IMR-90 (cell line): Measurements from ENCODE around the gene SLC24A3. TPM values are rescaled to one million over a fixed set of nuclear protein-coding genes. Genes with fewer than 3 reads are reported as not detected.

ENCODE experiments used
- ATAC-seq: fragments of 200-7000 bp; cut with Tn5 transposase; 2 replicates; pipeline ENCODE4 v1.9.1; 2020; ENCODE audit warnings: low read depth, mild to moderate bottlenecking, moderate library complexity
- BruUV-seq: library from RNA; stranded (reverse); fragments of 400-500 nt; replicated peaks from 2 replicates; lab custom pipeline; 2021; lab: Mats Ljungman, UMichigan
- CTCF ChIA-PET: fragments of 300-600 bp; formaldehyde crosslinking; extraction: SDS; loops from one replicate; lab custom pipeline; 2021; ENCODE audit warnings: antibody characterized with exemption; lab: Yijun Ruan, JAX
- POLR2A ChIA-PET: fragments of 300-600 bp; sonication (Branson Sonifier 250); formaldehyde crosslinking; loops from one replicate; lab custom pipeline; 2022; ENCODE audit warnings: antibody characterized with exemption; ENCODE audit not compliant: unreplicated experiment; lab: Charles Lee
- DNase-seq: peaks from one replicate; pipeline ENCODE4 v3.0.0; 2013
- H2AFZ ChIP-seq: replicated peaks from 2 replicates; pipeline ENCODE3; 2013; ENCODE audit warnings: low read length, mild to moderate bottlenecking; ENCODE audit not compliant: poor library complexity
- H2AK5ac ChIP-seq: 2 replicates; pipeline ENCODE4 v1.6.1; 2013; ENCODE audit warnings: low read depth, low read length, inconsistent platforms
- H2AK9ac ChIP-seq: replicated peaks from 2 replicates; pipeline ENCODE3; 2013; ENCODE audit warnings: mild to moderate bottlenecking, low read depth, low read length, moderate library complexity; ENCODE audit not compliant: poor library complexity
- H2BK120ac ChIP-seq: 2 replicates; pipeline ENCODE4 v1.6.1; 2013; ENCODE audit warnings: low read depth, low read length, inconsistent platforms
- H2BK15ac ChIP-seq: 3 replicates; pipeline ENCODE4 v1.6.1; 2013; ENCODE audit warnings: low read depth, low read length, inconsistent platforms
- H2BK20ac ChIP-seq: 2 replicates; pipeline ENCODE4 v1.6.1; 2013; ENCODE audit warnings: low read depth, mild to moderate bottlenecking, inconsistent platforms, low read length, moderate library complexity
- H2BK5ac ChIP-seq: 2 replicates; pipeline ENCODE4 v1.6.1; 2013; ENCODE audit warnings: mild to moderate bottlenecking, low read depth, low read length, inconsistent platforms; ENCODE audit not compliant: poor library complexity, severe bottlenecking
- H3K14ac ChIP-seq: replicated peaks from 2 replicates; pipeline ENCODE4 v1.6.1; 2013; ENCODE audit warnings: low read depth, low read length, inconsistent platforms
- H3K18ac ChIP-seq: 2 replicates; pipeline ENCODE4 v1.6.1; 2013; ENCODE audit warnings: low read depth, low read length, control low read depth
- H3K23ac ChIP-seq: 2 replicates; pipeline ENCODE4 v1.6.1; 2013; ENCODE audit warnings: low read depth, low read length, inconsistent platforms
- H3K27ac ChIP-seq: 2 replicates; pipeline ENCODE4 v1.5.1; 2013; ENCODE audit warnings: mild to moderate bottlenecking, control low read depth, low read length; ENCODE audit not compliant: insufficient read depth
- H3K27me3 ChIP-seq: 2 replicates; pipeline ENCODE4 v1.6.1; 2013; ENCODE audit warnings: low read length; ENCODE audit not compliant: control insufficient read depth, insufficient read depth
- H3K36me3 ChIP-seq: 2 replicates; pipeline ENCODE4 v1.6.1; 2013; ENCODE audit warnings: low read length, mixed read lengths; ENCODE audit not compliant: control insufficient read depth, insufficient read depth
- H3K4ac ChIP-seq: 2 replicates; pipeline ENCODE4 v1.6.1; 2013; ENCODE audit warnings: low read depth, low read length, inconsistent platforms
- H3K4me1 ChIP-seq: 2 replicates; pipeline ENCODE4 v1.6.1; 2013; ENCODE audit warnings: low read length, mixed read lengths; ENCODE audit not compliant: control insufficient read depth, insufficient read depth
- H3K4me2 ChIP-seq: 2 replicates; pipeline ENCODE4 v1.6.1; 2013; ENCODE audit warnings: low read depth, mild to moderate bottlenecking, control low read depth, low read length, moderate library complexity
- H3K4me3 ChIP-seq: 2 replicates; pipeline ENCODE4 v1.5.1; 2013; ENCODE audit warnings: low read depth, mild to moderate bottlenecking, control low read depth, low read length, moderate library complexity; ENCODE audit not compliant: insufficient read depth
- H3K56ac ChIP-seq: 2 replicates; pipeline ENCODE4 v1.6.1; 2013; ENCODE audit warnings: low read length, inconsistent platforms; ENCODE audit not compliant: insufficient read depth; ENCODE audit errors: extremely low read depth
- H3K79me1 ChIP-seq, 2 experiments: 2 replicates each; pipeline ENCODE4 v1.6.1; 2013; ENCODE audit warnings: low read length in 2 of 2, inconsistent platforms in 1 of 2, low read depth in 1 of 2
- H3K9ac ChIP-seq: 2 replicates; pipeline ENCODE4 v1.6.1; 2013; ENCODE audit warnings: low read depth, low read length, control low read depth
- H3K9me1 ChIP-seq: 2 replicates; pipeline ENCODE4 v1.6.1; 2013; ENCODE audit warnings: low read length, inconsistent platforms; ENCODE audit not compliant: insufficient read depth
- H3K9me3 ChIP-seq: 2 replicates; pipeline ENCODE4 v1.6.1; 2013; ENCODE audit warnings: low read length; ENCODE audit not compliant: control insufficient read depth, insufficient read depth
- H4K20me1 ChIP-seq: 2 replicates; pipeline ENCODE4 v1.6.1; 2013; ENCODE audit warnings: low read length, inconsistent platforms; ENCODE audit not compliant: insufficient read depth
- H4K5ac ChIP-seq: 2 replicates; pipeline ENCODE4 v1.6.1; 2013; ENCODE audit warnings: mild to moderate bottlenecking, low read depth, low read length, control low read depth
- H4K8ac ChIP-seq, 2 experiments: 2 replicates each; pipeline ENCODE4 v1.6.1; 2013; ENCODE audit warnings: low read depth in 2 of 2, low read length in 2 of 2, control low read depth in 1 of 2, inconsistent platforms in 1 of 2
- H4K91ac ChIP-seq: 2 replicates; pipeline ENCODE4 v1.6.1; 2013; ENCODE audit warnings: low read depth, low read length, inconsistent platforms; ENCODE audit not compliant: insufficient read depth
- BHLHE40 ChIP-seq: fragments of 150-350 bp; IDR thresholded peaks from 2 replicates; pipeline ENCODE4 v1.6.1; 2016; ENCODE audit warnings: mild to moderate bottlenecking, low read depth, low read length
- MXI1 ChIP-seq: IDR thresholded peaks from 2 replicates; pipeline ENCODE4 v1.6.1; 2012; ENCODE audit warnings: low read depth, mild to moderate bottlenecking, low read length, moderate library complexity, borderline replicate concordance
- RAD21 ChIP-seq: IDR thresholded peaks from 2 replicates; pipeline ENCODE4 v1.6.1; 2012; ENCODE audit warnings: low read length, improper control_type of control experiment
- RCOR1 ChIP-seq: IDR thresholded peaks from 2 replicates; pipeline ENCODE4 v1.6.1; 2012; ENCODE audit warnings: mild to moderate bottlenecking, low read length, improper control_type of control experiment; ENCODE audit not compliant: insufficient replicate concordance
- WGBS, 2 experiments: methylation state at CpG; one replicate each; pipeline versions ENCODE4 v1.1.5 to v1.1.7; 2013; ENCODE audit warnings: missing lambda C conversion rate in 2 of 2; ENCODE audit not compliant: insufficient read length in 1 of 2; ENCODE audit errors: extremely low coverage in 2 of 2; 5-methylcytosine and 5-hydroxymethylcytosine counted together
- dilution Hi-C: fragments of 300-500 bp; cut with HindIII; formaldehyde crosslinking; loops from one replicate; pipeline ENCODE4 v1.14.3; 2018; ENCODE audit warnings: low sequenced_read_pairs; ENCODE audit not compliant: unreplicated experiment
- in situ Hi-C: fragments of 300-500 bp; cut with MboI; formaldehyde crosslinking; loops from 3 replicates; pipeline ENCODE4 v1.14.3; 2019; ENCODE audit warnings: low sequenced_read_pairs, inconsistent platforms, mixed read lengths
- intact Hi-C: fragments of 100-400 bp; cut with micrococcal nuclease; formaldehyde crosslinking; loops from 2 replicates; pipeline ENCODE4 v1.10.0; 2022
- polyA plus RNA-seq, 3 experiments: library from polyadenylated mRNA; depleted of rRNA; stranded (reverse); fragments of >200 nt; gene quantifications; 2 replicates each; pipeline ENCODE4 v1.2.3, GENCODE V29; 2012; ENCODE audit warnings: low replicate concordance in 1 of 3
- total RNA-seq: library from RNA; depleted of rRNA; stranded (reverse); fragments of >200 nt; gene quantifications from 2 replicates; pipeline ENCODE4 v1.2.3, GENCODE V29; 2012
- TF ChIP-seq, protein P1 (sequence below): conservative IDR thresholded peaks from 2 replicates; pipeline ENCODE4 v1.5.1; 2012; ENCODE audit warnings: mild to moderate bottlenecking, low read depth, low read length, improper control_type of control experiment
- TF ChIP-seq, protein P2 (sequence below): fragments of 150-350 bp; IDR thresholded peaks from 2 replicates; pipeline ENCODE4 v1.6.1; 2017; ENCODE audit warnings: mild to moderate bottlenecking, antibody characterized with exemption, low read length, low read depth

The SLC24A3 gene
- total and polyA plus RNA-seq, 2 of the 4 experiments (the other 2 are of a cell fraction) = not detected

DNA sequence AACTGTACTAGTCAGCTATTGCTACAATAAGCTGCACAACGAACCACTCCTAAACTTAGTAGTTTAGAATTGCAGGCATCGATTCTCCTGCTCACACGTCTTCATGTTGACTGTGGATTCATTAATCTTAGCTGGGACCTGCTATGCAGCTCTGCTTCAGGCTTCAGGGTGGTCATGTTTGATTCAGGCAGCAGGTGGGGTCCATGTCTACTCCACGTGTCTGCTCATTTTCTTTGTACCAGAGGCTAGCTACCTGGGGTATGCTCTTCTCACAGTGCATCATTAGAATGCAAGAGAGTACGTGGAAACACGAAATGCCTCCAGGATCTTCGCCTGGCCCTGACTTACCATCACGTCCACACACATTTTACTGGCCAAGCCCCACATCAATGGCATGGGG lies 481.1 kb downstream of the SLC24A3 start:
- H3K79me1 ChIP-seq = no peaks in the 10 kb centered on the region
- no peak overlapping the region for H4K5ac ChIP-seq
- no peak overlapping the region for H3K4me3 ChIP-seq
- no peak overlapping the region for H3K4me2 ChIP-seq
- no peak overlapping the region for H2AFZ ChIP-seq
- ChIA-PET CTCF (interaction anchor here (1.1 to 1.7 kb wide), 2 partner anchors 21 to 182 kb away, joined by 3 to 6 read pairs; no protein-coding TSS in a partner anchor), POLR2A (no interaction called here)
- intact Hi-C loops (loop anchor here (2.0 to 5.0 kb wide), 5 partner anchors 64 to 543 kb away; partner anchors contain the start of gene RIN2), in situ Hi-C loops (loop anchor here (5.0 to 25.0 kb wide), 3 partner anchors 191 to 544 kb away; no protein-coding TSS in a partner anchor), dilution Hi-C loops (no loop called here)
- H3K27ac ChIP-seq = no peak overlapping the region
- BruUV-seq = no TSS peak
- H3K9ac ChIP-seq = no peak overlapping the region
- peak overlapping the region; percentile 53 for H2BK120ac ChIP-seq
- H3K18ac ChIP-seq = no peak overlapping the region
- no peaks in the 10 kb centered on the region for H3K27me3 ChIP-seq
- peak overlapping the region; percentile 42; the same call in 1 of the 2 replicates for H3K4ac ChIP-seq
- no peaks in the 10 kb centered on the region for H3K36me3 ChIP-seq
- H3K56ac ChIP-seq = no peak overlapping the region
- H3K9me3 ChIP-seq = no peaks in the 10 kb centered on the region
- no peak overlapping the region for H4K91ac ChIP-seq
- no peaks in the 10 kb centered on the region for H4K20me1 ChIP-seq
- H3K4me1 ChIP-seq = peaks cover 3% of the 10 kb centered on the region; the same call in 1 of the 2 replicates
- TF ChIP-seq, protein P1, sequence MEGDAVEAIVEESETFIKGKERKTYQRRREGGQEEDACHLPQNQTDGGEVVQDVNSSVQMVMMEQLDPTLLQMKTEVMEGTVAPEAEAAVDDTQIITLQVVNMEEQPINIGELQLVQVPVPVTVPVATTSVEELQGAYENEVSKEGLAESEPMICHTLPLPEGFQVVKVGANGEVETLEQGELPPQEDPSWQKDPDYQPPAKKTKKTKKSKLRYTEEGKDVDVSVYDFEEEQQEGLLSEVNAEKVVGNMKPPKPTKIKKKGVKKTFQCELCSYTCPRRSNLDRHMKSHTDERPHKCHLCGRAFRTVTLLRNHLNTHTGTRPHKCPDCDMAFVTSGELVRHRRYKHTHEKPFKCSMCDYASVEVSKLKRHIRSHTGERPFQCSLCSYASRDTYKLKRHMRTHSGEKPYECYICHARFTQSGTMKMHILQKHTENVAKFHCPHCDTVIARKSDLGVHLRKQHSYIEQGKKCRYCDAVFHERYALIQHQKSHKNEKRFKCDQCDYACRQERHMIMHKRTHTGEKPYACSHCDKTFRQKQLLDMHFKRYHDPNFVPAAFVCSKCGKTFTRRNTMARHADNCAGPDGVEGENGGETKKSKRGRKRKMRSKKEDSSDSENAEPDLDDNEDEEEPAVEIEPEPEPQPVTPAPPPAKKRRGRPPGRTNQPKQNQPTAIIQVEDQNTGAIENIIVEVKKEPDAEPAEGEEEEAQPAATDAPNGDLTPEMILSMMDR = no peak
- TF ChIP-seq RCOR1 (no peak), RAD21 (no peak), BHLHE40 (no peak), MXI1 (no peak)
- TF ChIP-seq, protein P2, sequence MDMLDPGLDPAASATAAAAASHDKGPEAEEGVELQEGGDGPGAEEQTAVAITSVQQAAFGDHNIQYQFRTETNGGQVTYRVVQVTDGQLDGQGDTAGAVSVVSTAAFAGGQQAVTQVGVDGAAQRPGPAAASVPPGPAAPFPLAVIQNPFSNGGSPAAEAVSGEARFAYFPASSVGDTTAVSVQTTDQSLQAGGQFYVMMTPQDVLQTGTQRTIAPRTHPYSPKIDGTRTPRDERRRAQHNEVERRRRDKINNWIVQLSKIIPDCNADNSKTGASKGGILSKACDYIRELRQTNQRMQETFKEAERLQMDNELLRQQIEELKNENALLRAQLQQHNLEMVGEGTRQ = no peak
- ATAC-seq = no peak
- H4K8ac ChIP-seq = 0 out of 4 replicates have a peak overlapping the region, but pooled peaks of 1 of the 2 experiments have one; percentile 7
- H3K23ac ChIP-seq = no peak overlapping the region
- DNase-seq = no peak
- no peak overlapping the region; the same call in 1 of the 2 replicates for H2BK20ac ChIP-seq
- no peak overlapping the region for H2BK15ac ChIP-seq
- WGBS, 2 experiments = 61% methylated on average over 3 of the region's 8 CpGs; no CpG with 5 or more reads in 1 of the 2 experiments
- H3K9me1 ChIP-seq = peaks cover 6% of the 10 kb centered on the region; the same call in 1 of the 2 replicates
- peak overlapping the region; percentile 43; the same call in 1 of the 2 replicates for H2AK5ac ChIP-seq
- H3K14ac ChIP-seq = no peak overlapping the region
- no peak overlapping the region for H2AK9ac ChIP-seq
- no peak overlapping the region for H2BK5ac ChIP-seq
